Right ventricle myocardium inferior (tissue), 1 donor: ENCODE measurements around the gene FTMT. TPM values are rescaled to one million over a fixed set of nuclear protein-coding genes. Genes with fewer than 3 reads are reported as not detected.

Experiments
- ATAC-seq: fragments of 200-7000 bp; cut with Tn5 transposase; one replicate; pipeline ENCODE4 v1.9.1; 2020; ENCODE audit warnings: mild to moderate bottlenecking, moderate library complexity
- DNase-seq: peaks from one replicate; pipeline ENCODE4 v3.0.0; 2021; ENCODE audit errors: missing footprints
- intact Hi-C: fragments of 100-400 bp; cut with DNase I; formaldehyde crosslinking; loops from one replicate; pipeline ENCODE4 v1.11.0; 2022
- total RNA-seq: library from RNA; stranded (reverse); fragmentation: NEBNext Ultra II Directional; extraction: Animal tissue kit (Norgen Biotek cat#: 25700); gene quantifications from one replicate; pipeline ENCODE4 v1.2.1, GENCODE V29; 2021
- donor health status: DM: no; HTN: yes; CAD: no; lungs with severe emphysema.

The FTMT gene
- total RNA-seq, 1 donor from 2014 or later: not detected

GRCh38 chr5:121899346-121899745, 47.7 kb downstream of the FTMT start:
- DNase-seq: no peak
- intact Hi-C loops: no loop called here
- no peak for ATAC-seq

Other genes starting within 250 kb of the FTMT start
- gene SRFBP1, start 110.1 kb downstream of the FTMT start, total RNA-seq: 7.6 TPM
- 5.0 TPM for gene LOX, start 226.4 kb downstream of the FTMT start, total RNA-seq